Measurements from ENCODE around the gene ANKS1A. TPM values are rescaled to one million over a fixed set of nuclear protein-coding genes. Genes with fewer than 3 reads are reported as not detected.

The ANKS1A gene
- total RNA-seq, 1 experiment from 2014 or later, result 28.5 TPM

GRCh38 chr6:35017411-35018181 is 128.5 kb downstream of the ANKS1A start:
- no peak for DNase-seq
- no peaks in the 10 kb centered on the region for H3K36me3 ChIP-seq (ENCODE audit: low read depth)
- H3F3A ChIP-seq (ENCODE audit: insufficient read depth, low read depth), result no peaks in the 10 kb centered on the region
- intact Hi-C loops (cut with micrococcal nuclease; ENCODE audit: unreplicated experiment), result no loop called here
- H3K9me3 ChIP-seq (ENCODE audit: insufficient read depth, low read depth), result no peaks in the 10 kb centered on the region
- H3K9me2 ChIP-seq (ENCODE audit: insufficient read depth), result no peaks in the 10 kb centered on the region
- no peak for TF ChIP-seq EZH2 (IDR thresholded peaks at IDR 0.05; ENCODE audit: low read depth)
- TF ChIP-seq CTCF (conservative IDR thresholded peaks at IDR 0.05), result no peak
- no peaks in the 10 kb centered on the region for H3K27me3 ChIP-seq (ENCODE audit: insufficient read depth, low read depth)
- no peak overlapping the region for H3K27ac ChIP-seq
- ChIA-PET CTCF (no interaction called here), POLR2A (ENCODE audit: unreplicated experiment) (no interaction called here)
- H3K4me2 ChIP-seq, result no peak overlapping the region
- H3K4me1 ChIP-seq (replicated peaks; ENCODE audit: insufficient read depth), result 0 out of 2 replicates have a peak, but pooled peaks cover 5% of the 10 kb centered on the region
- H2AFZ ChIP-seq, result no peak overlapping the region
- no TSS peak for BruUV-seq (replicated peaks)
- no peak overlapping the region for H3K4me3 ChIP-seq
- no peaks in the 10 kb centered on the region for H4K20me1 ChIP-seq (ENCODE audit: insufficient read depth)
- no peaks in the 10 kb centered on the region for H3K79me2 ChIP-seq (ENCODE audit: low read depth)

GRCh38 chr6:35018182-35018519 is 129.1 kb downstream of the ANKS1A start:
- Histone ChIP-seq H4K20me1 (ENCODE audit: insufficient read depth) (no peaks in the 10 kb centered on the region), H3K9me3 (ENCODE audit: insufficient read depth, low read depth) (no peaks in the 10 kb centered on the region), H3K9me2 (ENCODE audit: insufficient read depth) (no peaks in the 10 kb centered on the region), H2AFZ (no peak overlapping the region), H3K79me2 (ENCODE audit: low read depth) (no peaks in the 10 kb centered on the region), H3K27me3 (ENCODE audit: insufficient read depth, low read depth) (no peaks in the 10 kb centered on the region), H3K27ac (no peak overlapping the region), H3K36me3 (ENCODE audit: low read depth) (no peaks in the 10 kb centered on the region), H3K4me3 (no peak overlapping the region), H3K4me1 (replicated peaks; ENCODE audit: insufficient read depth) (0 out of 2 replicates have a peak, but pooled peaks cover 5% of the 10 kb centered on the region), H3F3A (ENCODE audit: insufficient read depth, low read depth) (no peaks in the 10 kb centered on the region), H3K4me2 (no peak overlapping the region)
- BruUV-seq (replicated peaks), result no TSS peak
- intact Hi-C loops (cut with micrococcal nuclease; ENCODE audit: unreplicated experiment), result no loop called here
- CTCF ChIA-PET, result no interaction called here
- DNase-seq, result no peak
- TF ChIP-seq CTCF (conservative IDR thresholded peaks at IDR 0.05) (no peak), EZH2 (IDR thresholded peaks at IDR 0.05; ENCODE audit: low read depth) (no peak)
- POLR2A ChIA-PET (ENCODE audit: unreplicated experiment), result no interaction called here

DNA sequence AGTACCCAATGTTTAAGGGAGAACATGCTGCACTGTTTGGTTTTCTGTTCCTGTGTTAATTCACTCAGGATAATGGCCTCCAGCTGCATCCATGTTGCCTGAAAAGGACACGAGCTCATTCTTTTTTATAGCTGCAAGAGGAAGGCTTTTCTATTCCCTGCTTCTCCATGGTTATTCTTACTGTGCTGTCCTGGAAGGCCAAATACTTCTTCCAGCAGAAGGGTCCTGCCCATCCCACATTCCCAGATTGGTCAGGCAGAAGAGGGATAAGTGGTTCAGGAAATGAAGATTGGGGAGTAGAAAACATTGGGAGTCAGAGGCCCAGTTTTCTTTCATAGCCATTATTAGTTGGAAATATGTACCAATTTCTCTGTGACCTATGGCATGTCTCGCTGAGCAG is 129.7 kb downstream of the ANKS1A start:
- Histone ChIP-seq H3F3A (ENCODE audit: insufficient read depth, low read depth) (no peaks in the 10 kb centered on the region), H3K9me2 (ENCODE audit: insufficient read depth) (no peaks in the 10 kb centered on the region), H3K79me2 (ENCODE audit: low read depth) (no peaks in the 10 kb centered on the region), H3K4me2 (no peak overlapping the region), H3K4me3 (no peak overlapping the region), H3K27me3 (ENCODE audit: insufficient read depth, low read depth) (no peaks in the 10 kb centered on the region), H3K36me3 (ENCODE audit: low read depth) (no peaks in the 10 kb centered on the region), H2AFZ (no peak overlapping the region), H3K4me1 (replicated peaks; ENCODE audit: insufficient read depth) (0 out of 2 replicates have a peak, but pooled peaks cover 5% of the 10 kb centered on the region), H3K9me3 (ENCODE audit: insufficient read depth, low read depth) (no peaks in the 10 kb centered on the region), H3K27ac (no peak overlapping the region), H4K20me1 (ENCODE audit: insufficient read depth) (no peaks in the 10 kb centered on the region)
- ChIA-PET CTCF (no interaction called here), POLR2A (ENCODE audit: unreplicated experiment) (no interaction called here)
- no peak for DNase-seq
- intact Hi-C loops (cut with micrococcal nuclease; ENCODE audit: unreplicated experiment), result no loop called here
- TF ChIP-seq CTCF (conservative IDR thresholded peaks at IDR 0.05) (no peak), EZH2 (IDR thresholded peaks at IDR 0.05; ENCODE audit: low read depth) (no peak)
- no TSS peak for BruUV-seq (replicated peaks)

All from PC-9 (cell line).